EH (cell line): ENCODE data around the gene RPS6KB1.
"Not testable (repeated sequence)": the region's sequence is repeated elsewhere in the genome, so short reads cannot be mapped to it uniquely, and the experiment has no call there.

Experiments used
- DNase-seq: peaks from one replicate; pipeline ENCODE4 v3.0.0-alpha.2; 2015; ENCODE audit warnings: low read depth

The RPS6KB1 gene

DNA sequence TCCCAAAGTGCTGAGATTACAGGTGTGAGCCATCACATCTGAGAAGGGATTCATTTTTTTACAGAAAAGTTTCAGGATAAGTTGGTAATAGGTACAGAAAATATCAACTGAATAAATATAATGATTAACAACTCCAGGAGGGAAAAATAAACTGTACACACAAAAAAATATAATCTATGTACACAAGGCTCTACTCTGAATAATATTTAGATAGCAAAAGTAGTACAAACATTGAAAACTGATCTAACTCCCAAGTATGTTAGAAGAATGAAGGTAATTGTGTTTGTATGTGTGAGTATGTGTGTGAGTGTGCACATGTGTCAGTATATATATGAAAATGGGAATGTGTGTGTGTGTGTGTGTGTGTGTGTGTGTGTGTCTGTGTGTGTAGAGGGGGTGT is 20.6 kb upstream of the RPS6KB1 start:
- DNase-seq, result no peak

DNA sequence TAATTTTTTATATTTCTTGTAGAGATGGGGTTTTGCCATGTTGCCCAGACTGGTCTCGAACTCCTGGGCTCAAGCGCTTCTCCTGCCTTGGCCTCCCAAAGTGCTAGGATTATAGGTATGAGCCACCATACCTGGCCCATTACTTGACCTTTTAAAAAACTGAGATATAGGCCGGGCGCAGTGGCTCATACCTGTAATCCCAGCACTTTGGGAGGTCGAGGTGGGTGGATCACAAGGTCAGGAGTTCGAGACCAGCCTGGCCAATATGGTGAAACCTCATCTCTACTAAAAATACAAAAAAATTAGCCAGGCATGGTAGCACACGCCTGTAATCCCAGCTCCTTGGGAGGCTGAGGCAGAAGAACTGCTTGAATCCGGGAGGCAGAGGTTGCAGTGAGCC is 19.5 kb upstream of the RPS6KB1 start:
- not testable (repeated sequence) for DNase-seq

- no peak for DNase-seq
Observed at GRCh38 chr17:59874376-59874775, 18.5 kb upstream of the RPS6KB1 start.

DNA sequence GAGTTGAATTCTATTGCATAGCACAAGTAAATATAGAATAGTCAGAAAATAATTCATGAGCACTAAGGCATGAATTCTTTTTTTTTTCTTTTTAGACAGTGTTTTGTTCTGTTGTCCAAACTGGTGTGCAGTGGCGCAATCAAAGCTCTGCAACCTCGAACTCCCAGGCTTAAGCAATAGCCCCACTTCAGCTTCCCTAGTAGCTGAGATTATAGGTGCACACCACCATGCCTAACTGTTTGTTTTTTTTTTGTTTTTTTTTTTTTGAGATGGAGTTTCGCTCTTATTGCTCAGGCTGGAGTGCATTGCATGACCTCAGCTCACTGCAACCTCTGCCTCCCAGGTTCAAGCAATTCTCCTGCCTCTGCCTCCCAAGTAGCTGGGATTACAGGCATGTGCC is 16.8 kb upstream of the RPS6KB1 start:
- no peak for DNase-seq

- no peak for DNase-seq
Observed at GRCh38 chr17:59877965-59878364, 15.0 kb upstream of the RPS6KB1 start.

- DNase-seq, result no peak
Observed at GRCh38 chr17:59878624-59879023, 14.3 kb upstream of the RPS6KB1 start.

GRCh38 chr17:59884861-59885260 is 8.1 kb upstream of the RPS6KB1 start:
- DNase-seq, result no peak

GRCh38 chr17:59888145-59888750 is 4.7 kb upstream of the RPS6KB1 start:
- no peak for DNase-seq

DNA sequence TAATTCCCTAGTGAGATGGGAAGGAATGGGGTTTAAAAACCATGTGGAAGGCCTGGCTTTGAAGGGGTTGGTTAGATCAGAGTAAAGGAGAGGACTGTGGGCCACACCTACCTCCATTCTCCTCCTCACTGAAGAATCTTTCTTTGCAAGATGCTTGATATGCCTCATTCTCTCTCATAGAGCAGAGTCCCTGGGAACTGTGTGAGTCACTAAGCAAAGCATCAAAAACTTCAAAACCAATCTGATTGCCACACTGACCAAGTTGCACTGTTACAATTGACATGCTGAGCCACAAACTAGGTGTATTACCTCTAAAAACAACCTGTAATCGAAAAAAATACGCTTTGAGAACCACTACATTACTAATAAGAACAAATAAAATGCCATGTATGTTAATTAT is 2.2 kb upstream of the RPS6KB1 start:
- peak; percentile 52 for DNase-seq

- no peak for DNase-seq
Observed at GRCh38 chr17:59892251-59892923, 534 bp upstream of the RPS6KB1 start.

DNA sequence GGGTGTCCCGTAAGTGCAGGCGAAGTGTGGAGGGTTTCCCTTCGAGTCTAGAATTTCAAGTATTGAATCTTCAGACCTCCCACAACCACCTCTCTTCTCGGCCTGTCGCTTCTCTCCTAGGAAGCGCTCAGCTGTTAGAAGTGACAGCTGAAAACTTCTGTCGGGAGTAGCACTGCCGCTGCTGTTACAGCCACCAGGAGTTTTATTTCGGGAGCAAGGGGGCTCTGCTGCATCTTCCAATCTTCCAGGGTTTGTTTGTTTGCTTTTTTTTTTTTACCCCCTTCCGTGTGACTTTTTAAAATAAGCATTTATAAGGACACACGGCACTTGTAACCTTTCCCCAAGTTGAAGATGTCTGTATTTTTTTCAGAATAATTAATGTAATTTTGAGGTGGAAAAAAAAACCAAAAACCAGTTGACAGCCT is 767 bp downstream of the RPS6KB1 start:
- DNase-seq, result peak; percentile 45

- peak; percentile 37 for DNase-seq
Observed at GRCh38 chr17:59897090-59897489, 4.2 kb downstream of the RPS6KB1 start.

DNA sequence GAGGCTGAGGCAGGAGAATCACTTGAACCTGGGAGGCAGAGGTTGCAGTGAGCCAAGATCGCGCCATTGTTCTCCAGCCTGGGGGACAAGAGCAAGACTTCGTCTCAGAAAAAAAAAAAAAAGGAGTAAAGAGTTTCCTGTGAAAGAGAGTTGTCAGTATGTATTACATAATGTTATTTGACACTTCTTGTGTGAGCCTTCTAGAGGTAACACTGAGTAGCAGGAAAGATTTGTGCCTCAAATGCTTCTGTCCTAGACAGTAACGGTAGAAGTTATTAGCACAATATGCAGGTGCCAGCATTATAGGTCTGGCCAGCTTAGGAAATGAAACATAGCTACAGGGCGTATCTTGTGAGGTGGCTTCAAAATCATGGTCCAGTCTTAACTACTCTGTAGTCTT is 6.2 kb downstream of the RPS6KB1 start:
- DNase-seq, result no peak

GRCh38 chr17:59901604-59902003 is 8.7 kb downstream of the RPS6KB1 start:
- no peak for DNase-seq

GRCh38 chr17:59903455-59903854 is 10.5 kb downstream of the RPS6KB1 start:
- no peak for DNase-seq

- no peak for DNase-seq
Observed at GRCh38 chr17:59907467-59907866, 14.5 kb downstream of the RPS6KB1 start.

- peak; percentile 61 for DNase-seq
Observed at GRCh38 chr17:59914274-59914854, 21.4 kb downstream of the RPS6KB1 start.

GRCh38 chr17:59916446-59916845 is 23.5 kb downstream of the RPS6KB1 start:
- no peak for DNase-seq

DNA sequence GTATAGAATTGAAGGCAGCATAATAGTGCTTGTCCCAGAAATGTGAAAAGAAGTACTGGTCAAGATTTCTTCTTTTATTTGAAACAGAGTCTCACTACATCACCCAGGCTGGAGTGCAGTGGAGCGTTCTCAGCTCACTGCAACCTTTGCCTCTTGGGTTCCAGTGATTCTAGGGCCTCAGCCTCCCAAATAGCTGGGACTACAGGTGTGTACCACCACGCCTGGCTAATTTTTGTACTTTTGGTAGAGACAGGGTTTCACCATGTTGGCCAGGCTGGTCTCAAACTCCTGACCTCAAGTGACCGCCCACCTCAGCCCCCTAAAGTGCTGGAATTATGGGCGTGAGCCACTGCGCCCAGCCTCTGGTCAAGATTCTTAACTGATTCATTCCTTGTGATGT is 27.7 kb downstream of the RPS6KB1 start:
- DNase-seq, result not testable (repeated sequence)

- not testable (repeated sequence) for DNase-seq
Observed at GRCh38 chr17:59930121-59930520, 37.2 kb downstream of the RPS6KB1 start.

GRCh38 chr17:59930768-59931167 is 37.8 kb downstream of the RPS6KB1 start:
- DNase-seq, result peak; percentile 53

DNA sequence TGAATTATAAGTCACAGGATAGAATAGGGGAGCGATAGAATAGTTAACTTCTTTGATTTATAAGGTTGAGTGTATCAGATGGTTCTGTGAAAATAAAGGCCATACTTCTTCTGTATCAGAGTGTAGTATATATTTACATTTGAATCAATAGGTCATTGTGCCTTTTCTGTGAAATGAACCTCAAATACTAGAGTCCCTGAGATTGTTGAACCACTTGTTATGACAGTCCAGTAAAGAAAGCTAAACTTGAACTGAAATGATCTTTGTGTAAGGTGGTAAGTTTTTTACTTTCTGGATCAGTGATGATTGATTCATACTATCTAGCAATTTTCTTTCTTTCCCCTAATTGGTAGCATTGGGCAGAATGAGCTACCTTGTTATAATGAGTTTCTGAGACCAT is 40.4 kb downstream of the RPS6KB1 start:
- DNase-seq, result not testable (repeated sequence)

DNA sequence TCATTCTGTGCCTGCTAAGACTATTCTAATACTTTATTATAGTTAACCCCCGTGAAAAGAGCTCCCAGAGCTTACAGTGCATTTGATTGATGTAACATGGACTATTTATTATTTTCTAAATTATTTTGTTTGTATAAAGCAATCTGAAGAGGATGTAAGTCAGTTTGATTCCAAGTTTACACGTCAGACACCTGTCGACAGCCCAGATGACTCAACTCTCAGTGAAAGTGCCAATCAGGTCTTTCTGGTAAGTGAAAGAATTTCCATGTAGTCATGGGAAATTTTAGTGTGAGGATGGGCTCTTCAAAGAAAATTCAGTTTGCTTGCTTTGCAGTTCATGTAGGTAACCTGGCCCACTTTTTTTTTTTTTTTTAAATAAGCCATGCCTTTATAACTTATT is 47.8 kb downstream of the RPS6KB1 start:
- not testable (repeated sequence) for DNase-seq

DNA sequence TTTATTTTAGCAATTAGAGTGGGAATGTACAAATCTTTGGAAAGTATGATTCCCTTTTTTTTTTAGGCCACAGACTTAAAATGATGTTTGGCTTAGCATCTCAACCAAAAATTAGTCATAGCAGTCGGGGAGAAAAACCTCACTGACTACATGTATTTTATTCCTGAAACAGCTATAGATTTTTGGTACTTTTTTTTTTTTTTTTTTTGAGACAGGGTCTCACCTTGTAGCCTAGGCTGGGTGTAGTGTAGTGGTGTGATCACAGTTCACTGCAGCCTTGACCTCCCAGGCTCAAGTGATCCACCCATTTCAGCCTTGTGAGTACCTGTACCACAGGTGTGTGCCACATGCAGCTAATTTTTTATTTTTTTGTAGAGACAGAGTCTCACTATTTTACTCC is 48.2 kb downstream of the RPS6KB1 start:
- DNase-seq, result no peak
